ENCODE measurements around the gene MBTPS2.

Gene MBTPS2

DNA sequence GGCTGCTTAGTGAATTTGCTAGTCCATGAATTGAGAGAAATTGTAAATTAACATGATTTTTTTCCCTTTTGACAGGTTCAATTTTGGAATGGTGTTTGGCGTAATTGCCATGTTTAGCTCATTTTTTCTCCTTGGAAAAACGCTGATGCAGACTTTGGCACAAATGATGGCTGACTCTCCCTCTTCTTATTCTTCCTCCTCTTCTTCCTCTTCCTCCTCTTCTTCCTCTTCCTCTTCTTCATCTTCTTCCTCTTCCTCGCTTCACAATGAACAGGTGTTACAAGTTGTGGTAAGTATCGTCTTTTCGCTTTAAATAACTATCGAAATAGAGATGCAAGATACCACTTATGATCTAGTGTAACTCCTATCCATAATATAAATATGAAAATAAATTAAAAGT lies 5.7 kb downstream of the MBTPS2 start:
- Histone ChIP-seq H3K9me3 (no peaks in the 10 kb centered on the region), H3K27me3 (no peaks in the 10 kb centered on the region), H3K36me3 (no peaks in the 10 kb centered on the region), H3K4me1 (no peaks in the 10 kb centered on the region), H3K4me3 (ENCODE audit: low read depth, low read length) (no peak overlapping the region)
- TF ChIP-seq, protein P1, sequence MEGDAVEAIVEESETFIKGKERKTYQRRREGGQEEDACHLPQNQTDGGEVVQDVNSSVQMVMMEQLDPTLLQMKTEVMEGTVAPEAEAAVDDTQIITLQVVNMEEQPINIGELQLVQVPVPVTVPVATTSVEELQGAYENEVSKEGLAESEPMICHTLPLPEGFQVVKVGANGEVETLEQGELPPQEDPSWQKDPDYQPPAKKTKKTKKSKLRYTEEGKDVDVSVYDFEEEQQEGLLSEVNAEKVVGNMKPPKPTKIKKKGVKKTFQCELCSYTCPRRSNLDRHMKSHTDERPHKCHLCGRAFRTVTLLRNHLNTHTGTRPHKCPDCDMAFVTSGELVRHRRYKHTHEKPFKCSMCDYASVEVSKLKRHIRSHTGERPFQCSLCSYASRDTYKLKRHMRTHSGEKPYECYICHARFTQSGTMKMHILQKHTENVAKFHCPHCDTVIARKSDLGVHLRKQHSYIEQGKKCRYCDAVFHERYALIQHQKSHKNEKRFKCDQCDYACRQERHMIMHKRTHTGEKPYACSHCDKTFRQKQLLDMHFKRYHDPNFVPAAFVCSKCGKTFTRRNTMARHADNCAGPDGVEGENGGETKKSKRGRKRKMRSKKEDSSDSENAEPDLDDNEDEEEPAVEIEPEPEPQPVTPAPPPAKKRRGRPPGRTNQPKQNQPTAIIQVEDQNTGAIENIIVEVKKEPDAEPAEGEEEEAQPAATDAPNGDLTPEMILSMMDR (IDR thresholded peaks at IDR 0.05; ENCODE audit: low read depth, low read length), result no peak
- no peak for DNase-seq

DNA sequence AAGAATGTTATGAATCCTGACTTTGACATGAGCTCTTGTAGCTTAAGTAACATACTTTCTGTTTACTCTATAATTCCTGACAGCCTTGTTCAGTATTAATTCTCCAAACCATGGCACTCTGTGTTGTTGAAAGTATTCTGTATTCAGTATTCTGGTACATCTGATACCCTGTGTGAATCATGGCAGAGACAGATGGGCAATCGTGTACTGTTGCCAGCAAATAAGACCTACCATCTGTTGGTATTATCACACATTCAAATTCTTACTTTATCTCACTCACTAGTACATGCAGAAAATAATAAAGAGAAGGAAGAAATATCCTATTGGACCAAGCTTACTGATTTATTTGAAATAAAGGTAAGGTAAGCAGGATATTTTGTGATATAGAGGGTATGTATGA lies 7.9 kb downstream of the MBTPS2 start:
- TF ChIP-seq, protein P1 (IDR thresholded peaks at IDR 0.05; ENCODE audit: low read depth, low read length), result no peak
- Histone ChIP-seq H3K4me3 (ENCODE audit: low read depth, low read length) (no peak overlapping the region), H3K36me3 (no peaks in the 10 kb centered on the region), H3K9me3 (no peaks in the 10 kb centered on the region), H3K4me1 (no peaks in the 10 kb centered on the region), H3K27me3 (no peaks in the 10 kb centered on the region)
- no peak for DNase-seq

DNA sequence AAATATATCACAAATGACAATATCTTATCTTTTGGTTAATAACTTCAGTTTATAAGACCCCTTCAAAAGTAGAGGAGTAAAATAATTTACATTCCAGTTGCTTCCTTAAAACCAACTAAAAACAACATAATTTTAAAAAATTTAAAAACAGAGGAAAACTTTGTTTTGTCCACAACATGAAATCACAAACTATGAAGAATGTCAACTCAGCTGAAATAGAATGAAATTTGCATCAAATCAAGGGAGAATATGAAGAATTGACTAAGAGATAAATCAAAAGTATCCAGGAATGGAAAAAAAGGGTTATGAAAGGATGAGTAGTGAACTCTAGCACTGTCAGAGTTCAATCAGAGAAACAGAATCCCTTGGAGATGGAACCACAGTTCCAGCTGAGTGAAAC lies 14.2 kb downstream of the MBTPS2 start:
- Histone ChIP-seq H3K27me3 (no peaks in the 10 kb centered on the region), H3K4me1 (no peaks in the 10 kb centered on the region), H3K4me3 (ENCODE audit: low read depth, low read length) (no peak overlapping the region), H3K9me3 (no peaks in the 10 kb centered on the region), H3K36me3 (0 out of 2 replicates have a peak, but pooled peaks cover 3% of the 10 kb centered on the region)
- TF ChIP-seq, protein P1 (IDR thresholded peaks at IDR 0.05; ENCODE audit: low read depth, low read length), result no peak
- no peak for DNase-seq

DNA sequence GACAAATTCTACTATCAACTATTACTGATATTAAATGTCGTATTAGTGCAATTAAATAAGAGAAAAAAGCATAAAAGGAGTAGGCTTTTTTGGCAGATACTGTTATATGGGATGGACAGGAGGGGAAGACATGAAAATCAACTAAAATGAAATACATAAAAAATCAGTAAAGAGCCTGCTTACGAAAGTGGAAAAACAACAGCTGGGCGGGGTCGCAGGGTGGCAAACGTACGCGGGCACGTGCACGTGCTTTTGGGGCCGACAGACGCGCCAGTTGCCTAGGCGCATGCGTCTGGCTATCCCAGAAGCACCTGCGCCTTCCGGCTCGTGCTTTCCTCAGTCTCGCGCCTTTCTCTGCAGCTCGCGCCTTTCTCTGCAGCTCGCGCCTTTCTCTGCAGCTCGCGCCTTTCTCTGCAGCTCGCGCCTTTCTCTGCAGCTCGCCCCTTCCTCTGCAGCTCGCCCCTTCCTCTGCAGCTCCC lies 16.6 kb downstream of the MBTPS2 start, which contains the start of gene YY2:
YY2 (plus strand) TSS at position 51 of the 479 bp plus-strand sequence. CDS start 498 bp downstream, outside the sequence.
- TF ChIP-seq, protein P1 (IDR thresholded peaks at IDR 0.05; ENCODE audit: low read depth, low read length), result no peak
- H3K27me3 ChIP-seq, result no peaks in the 10 kb centered on the region
- no peaks in the 10 kb centered on the region for H3K9me3 ChIP-seq
- no peak within 1 kb of the TSS for H3K4me3 ChIP-seq (ENCODE audit: low read depth, low read length)
- 0 out of 2 replicates have a peak, but pooled peaks cover 3% of the 10 kb centered on the region for H3K36me3 ChIP-seq
- no peaks in the 10 kb centered on the region for H3K4me1 ChIP-seq
- no peak for DNase-seq

DNA sequence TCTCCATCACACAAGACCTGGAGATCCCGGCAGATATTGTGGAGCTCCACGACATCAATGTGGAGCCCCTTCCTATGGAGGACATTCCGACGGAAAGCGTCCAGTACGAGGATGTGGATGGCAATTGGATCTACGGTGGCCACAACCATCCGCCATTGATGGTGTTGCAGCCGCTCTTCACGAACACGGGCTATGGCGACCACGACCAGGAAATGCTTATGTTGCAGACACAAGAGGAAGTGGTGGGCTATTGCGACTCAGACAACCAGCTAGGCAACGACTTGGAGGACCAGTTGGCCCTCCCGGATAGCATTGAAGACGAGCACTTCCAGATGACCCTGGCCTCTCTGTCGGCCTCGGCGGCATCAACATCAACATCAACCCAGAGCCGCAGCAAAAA lies 17.1 kb downstream of the MBTPS2 start:
- Histone ChIP-seq H3K4me3 (ENCODE audit: low read depth, low read length) (no peak overlapping the region), H3K36me3 (0 out of 2 replicates have a peak, but pooled peaks cover 3% of the 10 kb centered on the region), H3K9me3 (no peaks in the 10 kb centered on the region), H3K27me3 (no peaks in the 10 kb centered on the region), H3K4me1 (no peaks in the 10 kb centered on the region)
- TF ChIP-seq, protein P1 (IDR thresholded peaks at IDR 0.05; ENCODE audit: low read depth, low read length), result no peak
- no peak for DNase-seq

DNA sequence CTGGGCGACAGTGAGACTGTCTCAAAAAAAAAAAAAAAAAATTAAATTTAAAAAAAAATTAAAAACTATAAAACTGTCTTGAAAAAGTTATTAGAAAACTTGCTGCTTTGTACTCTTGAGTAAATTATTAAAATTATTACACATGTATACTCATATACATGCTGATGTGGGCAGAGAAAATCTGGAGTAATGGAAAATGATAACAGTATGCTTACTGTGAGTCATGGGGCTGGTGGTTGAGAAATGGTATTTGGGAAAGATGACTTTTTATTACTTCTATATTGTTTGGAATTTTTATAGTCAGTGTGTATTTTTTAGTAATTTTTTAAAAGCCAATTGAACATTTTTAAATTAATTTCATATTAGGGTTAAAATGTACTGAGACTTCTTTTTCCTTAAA lies 23.8 kb downstream of the MBTPS2 start:
- no peak for DNase-seq
- Histone ChIP-seq H3K36me3 (no peaks in the 10 kb centered on the region), H3K4me3 (ENCODE audit: low read depth, low read length) (no peak overlapping the region), H3K27me3 (no peaks in the 10 kb centered on the region), H3K9me3 (no peaks in the 10 kb centered on the region), H3K4me1 (no peaks in the 10 kb centered on the region)
- TF ChIP-seq, protein P1 (IDR thresholded peaks at IDR 0.05; ENCODE audit: low read depth, low read length), result no peak
